ENCODE results near the gene WDR81. TPM values are rescaled to one million over a fixed set of nuclear protein-coding genes. Genes with fewer than 3 reads are reported as not detected.
"Not testable (repeated sequence)": the region's sequence is repeated elsewhere in the genome, so short reads cannot be mapped to it uniquely, and the experiment has no call there.

Gene WDR81
- total RNA-seq, 1 donor from 2014 or later, result 13.2 TPM

GRCh38 chr17:1765576-1765975 lies 41.1 kb downstream of the WDR81 start:
- DNase-seq (ENCODE audit: low read depth, low spot score), result no peak
- Mint-ChIP-seq H3K9me3 (no peaks in the 10 kb centered on the region), H3K27me3 (ENCODE audit: low read depth) (peaks cover 4% of the 10 kb centered on the region), H3K36me3 (ENCODE audit: low read depth) (no peaks in the 10 kb centered on the region), H3K4me1 (peaks cover 44% of the 10 kb centered on the region), H3K27ac (ENCODE audit: unreplicated experiment) (no peak overlapping the region), H3K4me3 (no peak overlapping the region)
- TF ChIP-seq CTCF (conservative IDR thresholded peaks at IDR 0.05), result no peak

GRCh38 chr17:1766382-1767135 lies 42.1 kb downstream of the WDR81 start:
- Mint-ChIP-seq H3K4me1 (peaks cover 40% of the 10 kb centered on the region), H3K27ac (ENCODE audit: unreplicated experiment) (no peak overlapping the region), H3K36me3 (ENCODE audit: low read depth) (no peaks in the 10 kb centered on the region), H3K27me3 (ENCODE audit: low read depth) (peaks cover 4% of the 10 kb centered on the region), H3K4me3 (no peak overlapping the region), H3K9me3 (no peaks in the 10 kb centered on the region)
- no peak for TF ChIP-seq CTCF (conservative IDR thresholded peaks at IDR 0.05)
- DNase-seq (ENCODE audit: low read depth, low spot score), result no peak

GRCh38 chr17:1767358-1767757 lies 42.9 kb downstream of the WDR81 start:
- no peak for DNase-seq (ENCODE audit: low read depth, low spot score)
- TF ChIP-seq CTCF (conservative IDR thresholded peaks at IDR 0.05), result peak; percentile 22
- no peaks in the 10 kb centered on the region for H3K9me3 Mint-ChIP-seq
- peaks cover 32% of the 10 kb centered on the region for H3K4me1 Mint-ChIP-seq
- no peak overlapping the region for H3K27ac Mint-ChIP-seq (ENCODE audit: unreplicated experiment)
- peaks cover 4% of the 10 kb centered on the region for H3K27me3 Mint-ChIP-seq (ENCODE audit: low read depth)
- no peaks in the 10 kb centered on the region for H3K36me3 Mint-ChIP-seq (ENCODE audit: low read depth)
- H3K4me3 Mint-ChIP-seq, result no peak overlapping the region

- Mint-ChIP-seq H3K36me3 (ENCODE audit: low read depth) (no peaks in the 10 kb centered on the region), H3K27me3 (ENCODE audit: low read depth) (peaks cover 4% of the 10 kb centered on the region), H3K9me3 (no peaks in the 10 kb centered on the region), H3K27ac (ENCODE audit: unreplicated experiment) (no peak overlapping the region), H3K4me3 (peak overlapping the region; percentile 31), H3K4me1 (peaks cover 14% of the 10 kb centered on the region)
- DNase-seq (ENCODE audit: low read depth, low spot score), result no peak
- no peak for TF ChIP-seq CTCF (conservative IDR thresholded peaks at IDR 0.05)
These were observed 45.4 kb downstream of the WDR81 start for GRCh38 chr17:1769822-1770477.

GRCh38 chr17:1773000-1773695 lies 48.6 kb downstream of the WDR81 start:
- not testable (repeated sequence) for H3K9me3 Mint-ChIP-seq; H3K27ac Mint-ChIP-seq (ENCODE audit: unreplicated experiment); DNase-seq (ENCODE audit: low read depth, low spot score)

More at GRCh38 chr17:1773000-1773695, 48.6 kb downstream of the WDR81 start:
- H3K4me1 Mint-ChIP-seq, result peaks cover 11% of the 10 kb centered on the region
- H3K27me3 Mint-ChIP-seq (ENCODE audit: low read depth); H3K4me3 Mint-ChIP-seq; H3K36me3 Mint-ChIP-seq (ENCODE audit: low read depth): not testable (repeated sequence)

Measured in neural crest cell (in vitro differentiated cells).